Psoas muscle (tissue), 8 donors: ENCODE data around the gene SPEN. TPM values are rescaled to one million over a fixed set of nuclear protein-coding genes. Genes with fewer than 3 reads are reported as not detected.
A peak's percentile ranks its signal among the peaks of the same experiment; 100 is the strongest.

Experiments used
- ATAC-seq, 4 donors: fragments of 200-7000 bp; cut with Tn5 transposase; one replicate each; pipeline ENCODE4 v1.9.1; 2020; ENCODE audit warnings: moderate library complexity in 3 of 4, mild to moderate bottlenecking in 2 of 4
- DNase-seq, 2 donors: peaks; one replicate each; pipeline ENCODE4 v3.0.0-alpha.2; 2020
- H3K27ac ChIP-seq: fragments of 200-600 bp; one replicate; pipeline ENCODE4 v1.8.0; 2022
- H3K27me3 ChIP-seq, 3 donors: fragments of 200-600 bp in 1 of 3; one replicate each; pipeline versions ENCODE4 v1.6.1 to v1.8.0; 2013 to 2022; ENCODE audit warnings: low read length in 2 of 3, mild to moderate bottlenecking in 2 of 3, moderate library complexity in 1 of 3; ENCODE audit not compliant: insufficient read depth in 3 of 3
- H3K36me3 ChIP-seq, 2 donors: fragments of 200-600 bp in 1 of 2; one replicate each; pipeline versions ENCODE4 v1.6.1 to v1.8.0; 2013 to 2022; ENCODE audit warnings: low read depth in 1 of 2, mild to moderate bottlenecking in 1 of 2, moderate library complexity in 1 of 2; ENCODE audit not compliant: insufficient read depth in 1 of 2
- H3K4me1 ChIP-seq: fragments of 200-600 bp; one replicate; pipeline ENCODE4 v1.8.0; 2022
- H3K4me3 ChIP-seq: fragments of 200-600 bp; one replicate; pipeline ENCODE4 v1.8.0; 2022; ENCODE audit warnings: mild to moderate bottlenecking
- H3K9me3 ChIP-seq: fragments of 200-600 bp; one replicate; pipeline ENCODE4 v1.8.0; 2022
- WGBS, 3 donors: extraction: QIAGEN DNeasy Blood & Tissue Kit; methylation state at CpG; one replicate each; pipeline versions ENCODE4 v1.1.6 to v1.1.7; 2013; 5-methylcytosine and 5-hydroxymethylcytosine counted together
- intact Hi-C, 2 donors: fragments of 100-400 bp; cut with DNase I; formaldehyde crosslinking; loops; one replicate each; pipeline versions ENCODE4 v1.11.0 to v1.14.2; 2022
- polyA plus RNA-seq, 3 donors: library from polyadenylated mRNA; stranded (reverse); fragments of 200-250 nt; gene quantifications; one replicate each; pipeline ENCODE4 v1.2.3, GENCODE V29; 2013
- total RNA-seq, 4 donors: library from RNA; stranded (reverse); fragmentation: NEBNext Ultra II Directional in 2 of 4; extraction: Animal tissue kit (Norgen Biotek cat#: 25700) in 2 of 4; gene quantifications; one replicate each; pipeline versions ENCODE4 v1.2.1 to v1.2.4, GENCODE V29; 2021 to 2023
- TF ChIP-seq, protein P1 (sequence below): fragments of 200-600 bp; IDR thresholded peaks from one replicate; pipeline ENCODE4 v1.8.0; 2022; ENCODE audit warnings: antibody characterized with exemption
- donor health status: healthy with polysubstance abuse.
- donor health status: DM: no; HTN: no; CAD: no; lungs with moderate emphysema.
- donor health status: Bipolar disorder and iron deficiency.
- donor health status: healthy.
- donor health status: DM: yes; HTN: yes; CAD: no.
- donor health status: DM: no; HTN: no; CAD: no.
- donor health status: DM: no; HTN: no; CAD: no.
- donor health status: DM: yes; HTN: yes; CAD: no.

SPEN gene
- total and polyA plus RNA-seq, 7 donors = 10.2 to 46.5 (median 38.3) TPM

DNA sequence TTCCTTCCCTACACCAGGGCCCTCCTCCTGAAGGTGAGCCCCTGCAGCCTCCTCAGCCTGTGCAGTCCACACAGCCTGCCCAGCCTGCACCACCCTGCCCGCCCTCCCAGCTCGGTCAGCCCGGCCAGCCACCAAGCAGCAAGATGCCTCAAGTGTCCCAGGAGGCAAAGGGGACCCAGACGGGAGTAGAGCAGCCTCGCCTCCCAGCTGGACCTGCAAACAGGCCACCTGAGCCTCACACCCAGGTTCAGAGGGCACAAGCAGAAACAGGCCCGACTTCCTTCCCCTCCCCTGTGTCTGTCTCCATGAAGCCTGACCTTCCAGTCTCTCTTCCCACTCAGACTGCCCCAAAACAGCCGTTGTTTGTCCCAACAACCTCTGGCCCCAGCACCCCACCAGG lies 89.6 kb downstream of the SPEN start:
- TF ChIP-seq, protein P1, sequence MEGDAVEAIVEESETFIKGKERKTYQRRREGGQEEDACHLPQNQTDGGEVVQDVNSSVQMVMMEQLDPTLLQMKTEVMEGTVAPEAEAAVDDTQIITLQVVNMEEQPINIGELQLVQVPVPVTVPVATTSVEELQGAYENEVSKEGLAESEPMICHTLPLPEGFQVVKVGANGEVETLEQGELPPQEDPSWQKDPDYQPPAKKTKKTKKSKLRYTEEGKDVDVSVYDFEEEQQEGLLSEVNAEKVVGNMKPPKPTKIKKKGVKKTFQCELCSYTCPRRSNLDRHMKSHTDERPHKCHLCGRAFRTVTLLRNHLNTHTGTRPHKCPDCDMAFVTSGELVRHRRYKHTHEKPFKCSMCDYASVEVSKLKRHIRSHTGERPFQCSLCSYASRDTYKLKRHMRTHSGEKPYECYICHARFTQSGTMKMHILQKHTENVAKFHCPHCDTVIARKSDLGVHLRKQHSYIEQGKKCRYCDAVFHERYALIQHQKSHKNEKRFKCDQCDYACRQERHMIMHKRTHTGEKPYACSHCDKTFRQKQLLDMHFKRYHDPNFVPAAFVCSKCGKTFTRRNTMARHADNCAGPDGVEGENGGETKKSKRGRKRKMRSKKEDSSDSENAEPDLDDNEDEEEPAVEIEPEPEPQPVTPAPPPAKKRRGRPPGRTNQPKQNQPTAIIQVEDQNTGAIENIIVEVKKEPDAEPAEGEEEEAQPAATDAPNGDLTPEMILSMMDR = no peak
- ATAC-seq = no peak
- WGBS, 3 donors = 79 to 87% (median 83%) methylated on average over 7 of the region's 7 CpGs
- no peaks in the 10 kb centered on the region for H3K27me3 ChIP-seq
- H3K9me3 ChIP-seq = no peaks in the 10 kb centered on the region
- intact Hi-C loops = no loop called here
- no peak overlapping the region for H3K27ac ChIP-seq
- H3K36me3 ChIP-seq = peaks cover 5 to 99% of the 10 kb centered on the region in 2 donors
- peaks cover 13% of the 10 kb centered on the region for H3K4me1 ChIP-seq
- no peak overlapping the region for H3K4me3 ChIP-seq
- no peak for DNase-seq

DNA sequence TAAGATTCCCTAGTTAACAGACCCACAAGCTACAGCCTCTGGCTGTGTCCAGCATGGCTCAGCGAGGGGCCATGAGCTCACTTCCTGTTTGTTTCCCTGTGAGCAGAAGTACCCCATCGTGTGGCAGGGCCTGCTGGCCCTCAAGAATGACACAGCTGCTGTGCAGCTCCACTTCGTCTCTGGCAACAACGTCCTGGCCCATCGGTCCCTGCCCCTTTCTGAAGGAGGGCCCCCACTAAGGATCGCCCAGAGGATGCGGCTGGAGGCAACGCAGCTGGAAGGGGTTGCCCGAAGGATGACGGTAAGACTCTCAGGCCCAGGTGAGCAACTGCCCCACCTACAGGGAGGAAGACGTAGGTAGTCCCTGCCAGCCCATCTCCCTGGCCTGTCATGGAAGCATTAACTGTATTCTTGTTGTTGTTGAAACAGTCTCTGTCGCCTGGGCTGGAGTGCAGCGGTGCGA lies 90.2 kb downstream of the SPEN start:
- Histone ChIP-seq H3K4me3 (no peak overlapping the region), H3K9me3 (no peaks in the 10 kb centered on the region), H3K27me3 (no peaks in the 10 kb centered on the region), H3K4me1 (peaks cover 17% of the 10 kb centered on the region), H3K36me3 (peaks cover 5 to 99% of the 10 kb centered on the region in 2 donors), H3K27ac (no peak overlapping the region)
- no peak for DNase-seq
- whole genome bisulfite sequencing, 3 donors = 64 to 67% (median 67%) methylated on average over 14 of the region's 14 CpGs
- TF ChIP-seq, protein P1 = no peak
- ATAC-seq = no peak
- intact Hi-C loops = no loop called here

DNA sequence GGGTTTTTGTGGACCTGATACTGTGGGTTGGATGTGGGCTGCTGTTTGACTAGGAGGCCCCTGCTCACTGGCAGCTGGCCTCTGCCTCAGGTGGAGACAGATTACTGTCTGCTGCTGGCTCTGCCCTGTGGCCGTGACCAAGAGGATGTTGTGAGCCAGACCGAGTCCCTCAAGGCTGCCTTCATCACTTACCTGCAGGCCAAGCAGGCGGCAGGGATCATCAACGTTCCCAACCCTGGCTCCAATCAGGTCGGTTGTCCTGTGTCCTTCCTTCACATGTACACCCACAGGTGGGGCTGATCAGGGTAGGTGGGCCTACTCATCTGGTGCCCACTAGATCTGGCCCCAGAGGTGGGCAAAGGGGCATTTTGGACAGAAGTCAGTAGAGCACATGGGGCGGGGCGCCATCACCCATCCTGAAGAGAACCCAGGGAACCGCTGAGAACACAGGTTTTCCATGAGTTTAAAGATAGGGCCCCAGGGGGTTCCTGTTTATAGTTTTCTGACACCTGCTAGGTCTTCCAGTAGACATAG lies 91.2 kb downstream of the SPEN start:
- Histone ChIP-seq H3K9me3 (no peaks in the 10 kb centered on the region), H3K27ac (peak overlapping the region; percentile 23), H3K27me3 (no peaks in the 10 kb centered on the region), H3K4me3 (no peak overlapping the region), H3K4me1 (peaks cover 17% of the 10 kb centered on the region), H3K36me3 (peaks cover 5 to 99% of the 10 kb centered on the region in 2 donors)
- WGBS, 3 donors = 90 to 91% (median 90%) methylated on average over 8 of the region's 8 CpGs
- intact Hi-C loops = no loop called here
- ATAC-seq = no peak
- no peak for DNase-seq
- TF ChIP-seq, protein P1 = no peak

DNA sequence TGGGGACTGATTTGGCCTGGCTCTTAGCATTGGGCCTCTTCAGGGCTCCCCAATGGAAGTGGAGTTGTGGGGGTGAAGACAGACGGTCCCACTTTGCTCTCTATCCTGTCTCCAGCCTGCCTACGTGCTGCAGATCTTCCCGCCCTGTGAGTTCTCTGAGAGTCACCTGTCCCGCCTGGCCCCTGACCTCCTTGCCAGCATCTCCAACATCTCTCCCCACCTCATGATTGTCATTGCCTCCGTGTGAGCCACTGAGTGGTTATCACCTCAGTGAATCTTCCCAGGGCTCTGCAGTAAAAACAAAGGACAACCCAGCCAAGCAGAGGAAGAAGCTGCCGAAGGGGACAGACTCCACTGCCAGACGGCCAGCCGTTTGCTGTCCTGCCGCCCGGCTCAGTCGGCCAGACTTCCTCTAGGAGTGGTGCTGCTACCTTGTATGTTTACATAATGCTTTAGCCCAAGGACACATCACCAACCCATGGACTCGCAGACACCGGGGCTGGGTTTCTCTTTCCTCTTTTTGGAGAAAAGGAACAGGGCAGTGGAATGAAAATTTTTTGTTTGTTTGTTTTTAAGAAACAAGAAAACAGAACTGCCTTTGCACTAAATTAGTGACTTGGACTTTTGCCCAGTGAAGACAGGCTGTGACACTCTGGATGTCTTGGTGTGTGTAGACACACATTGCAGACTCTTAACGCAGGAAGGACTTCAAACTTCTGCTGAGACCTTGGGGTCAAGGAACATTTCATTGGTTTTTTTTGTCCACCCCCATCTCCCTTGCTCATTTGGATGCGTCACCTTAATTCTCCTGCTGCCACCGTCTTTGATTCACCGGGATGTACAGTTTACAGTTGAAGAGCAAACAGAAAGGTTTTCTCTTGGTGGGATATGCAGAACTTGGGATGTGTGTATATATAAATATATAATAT lies 91.9 kb downstream of the SPEN start:
- ATAC-seq (no peak), DNase-seq (no peak)
- no peaks in the 10 kb centered on the region for H3K27me3 ChIP-seq
- intact Hi-C loops = no loop called here
- TF ChIP-seq, protein P1 = no peak
- H3K4me3 ChIP-seq = no peak overlapping the region
- peaks cover 17% of the 10 kb centered on the region for H3K4me1 ChIP-seq
- no peak overlapping the region for H3K27ac ChIP-seq
- 56 to 70% (median 57%) methylated on average over 17 of the region's 17 CpGs for WGBS, 3 donors
- no peaks in the 10 kb centered on the region for H3K9me3 ChIP-seq
- H3K36me3 ChIP-seq = peaks cover 0 to 99% of the 10 kb centered on the region in 2 donors
